ENCODE measurements around the gene SIDT2. TPM values are rescaled to one million over a fixed set of nuclear protein-coding genes. Genes with fewer than 3 reads are reported as not detected.

SIDT2 gene
- total RNA-seq, 2 donors from 2014 or later: 23.1 to 30.3 TPM

- Mint-ChIP-seq H3K27ac (no peak overlapping the region), H3K4me1 (ENCODE audit: low read depth in 2 of 2) (peaks cover 17 to 28% of the 10 kb centered on the region in 2 donors), H3K9me3 (no peaks in the 10 kb centered on the region), H3K4me3 (no peak overlapping the region), H3K36me3 (peaks cover 11% of the 10 kb centered on the region), H3K27me3 (no peaks in the 10 kb centered on the region)
- DNase-seq (ENCODE audit: low spot score) (no peak), ATAC-seq (no peak)
These were observed 43.4 kb downstream of the SIDT2 start for GRCh38 chr11:117221775-117222517.

- Mint-ChIP-seq H3K27me3 (no peaks in the 10 kb centered on the region), H3K36me3 (peaks cover 11% of the 10 kb centered on the region), H3K4me1 (ENCODE audit: low read depth in 2 of 2) (peaks cover 12 to 24% of the 10 kb centered on the region in 2 donors), H3K9me3 (no peaks in the 10 kb centered on the region), H3K27ac (no peak overlapping the region), H3K4me3 (no peak overlapping the region)
- ATAC-seq (no peak), DNase-seq (ENCODE audit: low spot score) (peak; percentile 22)
These were observed 44.6 kb downstream of the SIDT2 start for GRCh38 chr11:117222991-117223740.

GRCh38 chr11:117223741-117224689 lies 45.5 kb downstream of the SIDT2 start:
- ATAC-seq (no peak), DNase-seq (ENCODE audit: low spot score) (peak; percentile 49)
- Mint-ChIP-seq H3K36me3 (peaks cover 14% of the 10 kb centered on the region), H3K27ac (peak overlapping the region in 1 of 2 donors; percentile 70), H3K9me3 (no peaks in the 10 kb centered on the region), H3K27me3 (no peaks in the 10 kb centered on the region), H3K4me3 (no peak overlapping the region), H3K4me1 (ENCODE audit: low read depth in 2 of 2) (peaks cover 19 to 26% of the 10 kb centered on the region in 2 donors)

- Mint-ChIP-seq H3K27ac (peak overlapping the region in 1 of 2 donors; percentile 70), H3K4me3 (no peak overlapping the region), H3K27me3 (no peaks in the 10 kb centered on the region), H3K4me1 (ENCODE audit: low read depth in 2 of 2) (peaks cover 28 to 32% of the 10 kb centered on the region in 2 donors), H3K9me3 (no peaks in the 10 kb centered on the region), H3K36me3 (peaks cover 21% of the 10 kb centered on the region)
- peak; percentile 34 for DNase-seq (ENCODE audit: low spot score)
- no peak for ATAC-seq
These were observed 47.1 kb downstream of the SIDT2 start for GRCh38 chr11:117225553-117226170.

GRCh38 chr11:117226388-117227385 lies 48.1 kb downstream of the SIDT2 start:
- H3K27ac Mint-ChIP-seq: peak overlapping the region; percentile 44 to 63
- H3K4me3 Mint-ChIP-seq: no peak overlapping the region
- H3K27me3 Mint-ChIP-seq: no peaks in the 10 kb centered on the region
- H3K36me3 Mint-ChIP-seq: peaks cover 21% of the 10 kb centered on the region
- ATAC-seq (peak; percentile 64 to 69), DNase-seq (ENCODE audit: low spot score) (peak; percentile 58)
- H3K9me3 Mint-ChIP-seq: no peaks in the 10 kb centered on the region
- H3K4me1 Mint-ChIP-seq (ENCODE audit: low read depth in 2 of 2): peaks cover 38% of the 10 kb centered on the region in 2 donors

- peak overlapping the region in 1 of 2 donors; percentile 48 for H3K27ac Mint-ChIP-seq
These were observed 49.5 kb downstream of the SIDT2 start for GRCh38 chr11:117228091-117228490.

GRCh38 chr11:117229411-117229810 lies 50.9 kb downstream of the SIDT2 start:
- Mint-ChIP-seq H3K9me3 (no peaks in the 10 kb centered on the region), H3K27ac (peak overlapping the region; percentile 96 to 98), H3K36me3 (peaks cover 21% of the 10 kb centered on the region), H3K27me3 (no peaks in the 10 kb centered on the region), H3K4me3 (peak overlapping the region; percentile 97), H3K4me1 (ENCODE audit: low read depth in 2 of 2) (peaks cover 40 to 50% of the 10 kb centered on the region in 2 donors)
- DNase-seq (ENCODE audit: low spot score): peak; percentile 57
- ATAC-seq: no peak

More at GRCh38 chr11:117228091-117228490, 49.5 kb downstream of the SIDT2 start:
- peaks cover 21% of the 10 kb centered on the region for H3K36me3 Mint-ChIP-seq
- ATAC-seq: no peak
- no peaks in the 10 kb centered on the region for H3K27me3 Mint-ChIP-seq
- H3K4me3 Mint-ChIP-seq: no peak overlapping the region
- no peaks in the 10 kb centered on the region for H3K9me3 Mint-ChIP-seq
- H3K4me1 Mint-ChIP-seq (ENCODE audit: low read depth in 2 of 2): peaks cover 34 to 39% of the 10 kb centered on the region in 2 donors
- DNase-seq (ENCODE audit: low spot score): peak; percentile 10

GRCh38 chr11:117229931-117230285 lies 51.4 kb downstream of the SIDT2 start:
- H3K9me3 Mint-ChIP-seq: no peaks in the 10 kb centered on the region
- H3K4me3 Mint-ChIP-seq: peak overlapping the region; percentile 97
- H3K36me3 Mint-ChIP-seq: peaks cover 21% of the 10 kb centered on the region
- H3K27me3 Mint-ChIP-seq: no peaks in the 10 kb centered on the region
- ATAC-seq (no peak), DNase-seq (ENCODE audit: low spot score) (no peak)
- peak overlapping the region; percentile 96 to 98 for H3K27ac Mint-ChIP-seq
- peaks cover 40 to 51% of the 10 kb centered on the region in 2 donors for H3K4me1 Mint-ChIP-seq (ENCODE audit: low read depth in 2 of 2)

- Mint-ChIP-seq H3K4me1 (ENCODE audit: low read depth in 2 of 2) (peaks cover 37 to 51% of the 10 kb centered on the region in 2 donors), H3K36me3 (peaks cover 21% of the 10 kb centered on the region), H3K9me3 (no peaks in the 10 kb centered on the region), H3K27me3 (no peaks in the 10 kb centered on the region), H3K27ac (peak overlapping the region; percentile 96 to 98), H3K4me3 (peak overlapping the region; percentile 97)
- ATAC-seq (peak; percentile 64 to 77), DNase-seq (ENCODE audit: low spot score) (peak; percentile 78)
These were observed 51.9 kb downstream of the SIDT2 start for GRCh38 chr11:117230286-117230961.

- DNase-seq (ENCODE audit: low spot score) (no peak), ATAC-seq (no peak)
- H3K27me3 Mint-ChIP-seq: no peaks in the 10 kb centered on the region
- H3K36me3 Mint-ChIP-seq: peaks cover 20% of the 10 kb centered on the region
- H3K9me3 Mint-ChIP-seq: no peaks in the 10 kb centered on the region
- H3K27ac Mint-ChIP-seq: peak overlapping the region; percentile 96 to 98
- peaks cover 37 to 51% of the 10 kb centered on the region in 2 donors for H3K4me1 Mint-ChIP-seq (ENCODE audit: low read depth in 2 of 2)
- H3K4me3 Mint-ChIP-seq: peak overlapping the region; percentile 97
These were observed 52.7 kb downstream of the SIDT2 start for GRCh38 chr11:117230999-117231841.

- peak within 1 kb of the TSS; percentile 97 for H3K4me3 Mint-ChIP-seq
- peaks cover 15% of the 10 kb centered on the region for H3K36me3 Mint-ChIP-seq
- no peaks in the 10 kb centered on the region for H3K9me3 Mint-ChIP-seq
- no peak for ATAC-seq
- H3K27me3 Mint-ChIP-seq: no peaks in the 10 kb centered on the region
- peak within 1 kb of the TSS; percentile 96 to 98 for H3K27ac Mint-ChIP-seq
- DNase-seq (ENCODE audit: low spot score): peak; percentile 82
- H3K4me1 Mint-ChIP-seq (ENCODE audit: low read depth in 2 of 2): peaks cover 32 to 45% of the 10 kb centered on the region in 2 donors
These were observed 53.2 kb downstream of the SIDT2 start, which contains the start of gene PCSK7 for GRCh38 chr11:117231842-117232091. TSS of gene PCSK7 (minus strand) at chr11:117232073. CDS start at chr11:117229844, 2,229 bp downstream.
